Activated T-helper 17 cell treated with anti-CD3 and anti-CD28 coated beads, Interleukin-2, amount 50 U/mL, for 72 hours (primary cell): ENCODE results near the gene TBX3. TPM values are rescaled to one million over a fixed set of nuclear protein-coding genes. Genes with fewer than 3 reads are reported as not detected.
A peak's percentile ranks its signal among the peaks of the same experiment; 100 is the strongest.

Source experiments
- ATAC-seq: fragments of 150-1000 bp; cut with Tn5 transposase; replicated peaks from 2 replicates; pipeline ENCODE4 v1.10.0; 2021; ENCODE audit warnings: mild to moderate bottlenecking, moderate library complexity
- H3K27ac Mint-ChIP-seq: one replicate; pipeline ENCODE4 v1.8.0; 2022; ENCODE audit warnings: mixed read lengths
- H3K27me3 Mint-ChIP-seq: one replicate; pipeline ENCODE4 v1.8.0; 2022; ENCODE audit warnings: mixed read lengths
- H3K36me3 Mint-ChIP-seq: one replicate; pipeline ENCODE4 v1.8.0; 2022; ENCODE audit warnings: low read depth, mild to moderate bottlenecking, mixed read lengths
- H3K4me1 Mint-ChIP-seq: one replicate; pipeline ENCODE4 v1.8.0; 2022; ENCODE audit warnings: mixed read lengths
- H3K4me3 Mint-ChIP-seq: one replicate; pipeline ENCODE4 v1.8.0; 2022; ENCODE audit warnings: mild to moderate bottlenecking, mixed read lengths
- H3K9me3 Mint-ChIP-seq: one replicate; pipeline ENCODE4 v1.8.0; 2022; ENCODE audit warnings: mixed read lengths
- total RNA-seq, 2 donors: library from RNA; stranded (reverse); gene quantifications; one replicate each; pipeline ENCODE4 v1.2.3, GENCODE V29; 2022

TBX3 gene
- total RNA-seq, 2 donors from 2014 or later: not detected

- H3K27ac Mint-ChIP-seq: no peak overlapping the region
- H3K9me3 Mint-ChIP-seq: peaks cover 4% of the 10 kb centered on the region
- H3K4me1 Mint-ChIP-seq: peaks cover 14% of the 10 kb centered on the region
- H3K27me3 Mint-ChIP-seq: peaks cover 78% of the 10 kb centered on the region
- no peak for ATAC-seq
- H3K4me3 Mint-ChIP-seq: peak overlapping the region; percentile 77
- peaks cover 21% of the 10 kb centered on the region for H3K36me3 Mint-ChIP-seq
Observed at GRCh38 chr12:114682106-114682784, 1.7 kb downstream of the TBX3 start.

DNA sequence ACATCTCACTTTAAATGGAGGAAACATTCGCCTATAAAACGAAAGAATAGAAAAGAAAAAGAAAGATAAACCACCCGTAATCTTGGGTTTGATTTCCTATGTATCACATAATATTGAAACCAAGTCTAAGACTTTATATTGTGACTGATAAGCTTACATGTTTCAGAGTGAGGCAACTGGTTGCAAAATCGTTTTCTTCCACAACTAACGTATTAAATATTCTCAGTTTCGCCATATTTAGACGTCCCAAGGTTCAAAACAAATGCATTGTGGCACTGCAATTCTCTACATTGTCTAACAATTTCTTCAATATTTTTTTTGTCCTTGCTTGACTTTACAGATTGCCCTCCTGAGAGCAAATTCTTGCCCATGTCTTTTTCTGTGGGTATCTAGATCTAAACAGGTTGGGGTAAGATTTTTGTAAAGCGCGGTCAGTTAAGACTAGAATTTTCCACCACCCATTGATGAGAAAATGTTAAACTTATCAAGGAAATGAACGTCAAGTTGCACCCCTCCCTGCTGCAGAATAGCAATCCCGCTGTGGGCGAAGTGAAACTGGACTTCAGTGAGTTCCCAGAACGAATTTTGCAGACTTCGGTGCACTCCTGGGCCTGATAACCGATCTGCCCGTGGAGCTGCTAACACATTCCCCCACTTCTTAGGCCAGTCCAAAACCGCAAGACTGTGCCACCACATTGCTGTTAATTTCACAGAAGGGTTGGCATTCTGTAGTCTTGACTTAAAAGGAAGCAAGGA is 2.7 kb downstream of the TBX3 start:
- peaks cover 13% of the 10 kb centered on the region for H3K36me3 Mint-ChIP-seq
- no peak for ATAC-seq
- H3K27ac Mint-ChIP-seq: no peak overlapping the region
- no peaks in the 10 kb centered on the region for H3K9me3 Mint-ChIP-seq
- peaks cover 76% of the 10 kb centered on the region for H3K27me3 Mint-ChIP-seq
- H3K4me1 Mint-ChIP-seq: peaks cover 9% of the 10 kb centered on the region
- H3K4me3 Mint-ChIP-seq: no peak overlapping the region

DNA sequence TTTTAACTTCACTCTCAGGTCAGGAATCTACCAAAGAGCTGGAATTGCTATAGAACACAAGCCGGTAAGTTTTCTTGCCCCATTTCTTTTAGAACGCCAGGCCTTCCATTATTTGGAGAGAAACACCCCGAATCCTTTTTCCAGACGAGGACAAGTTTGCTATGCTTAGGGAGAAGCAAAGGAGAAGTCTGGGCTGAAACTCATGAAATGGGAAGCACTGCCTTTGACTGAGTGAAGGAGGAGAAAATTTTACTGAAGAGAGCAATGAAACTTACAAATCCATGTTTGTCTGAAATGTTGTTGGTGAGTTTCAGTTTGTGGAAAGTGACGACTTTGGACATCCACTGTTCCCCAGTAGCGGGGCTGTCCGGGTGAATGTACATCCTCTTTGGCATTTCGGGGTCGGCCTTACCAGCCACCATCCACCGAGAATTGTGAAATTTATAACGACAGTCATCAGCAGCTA is 3.3 kb downstream of the TBX3 start:
- H3K4me3 Mint-ChIP-seq: no peak overlapping the region
- peaks cover 9% of the 10 kb centered on the region for H3K4me1 Mint-ChIP-seq
- peaks cover 75% of the 10 kb centered on the region for H3K27me3 Mint-ChIP-seq
- H3K36me3 Mint-ChIP-seq: peaks cover 13% of the 10 kb centered on the region
- no peaks in the 10 kb centered on the region for H3K9me3 Mint-ChIP-seq
- no peak overlapping the region for H3K27ac Mint-ChIP-seq
- no peak for ATAC-seq

GRCh38 chr12:114679942-114680341 is 4.0 kb downstream of the TBX3 start:
- Mint-ChIP-seq H3K9me3 (no peaks in the 10 kb centered on the region), H3K4me1 (peaks cover 9% of the 10 kb centered on the region), H3K27me3 (peaks cover 75% of the 10 kb centered on the region), H3K27ac (no peak overlapping the region), H3K4me3 (no peak overlapping the region), H3K36me3 (peaks cover 13% of the 10 kb centered on the region)
- ATAC-seq: no peak

GRCh38 chr12:114679452-114679875 is 4.5 kb downstream of the TBX3 start:
- ATAC-seq: no peak
- Mint-ChIP-seq H3K36me3 (peaks cover 13% of the 10 kb centered on the region), H3K9me3 (no peaks in the 10 kb centered on the region), H3K4me1 (peaks cover 9% of the 10 kb centered on the region), H3K27me3 (peaks cover 77% of the 10 kb centered on the region), H3K4me3 (no peak overlapping the region), H3K27ac (no peak overlapping the region)

- peaks cover 73% of the 10 kb centered on the region for H3K27me3 Mint-ChIP-seq
- no peak for ATAC-seq
- no peaks in the 10 kb centered on the region for H3K9me3 Mint-ChIP-seq
- peaks cover 2% of the 10 kb centered on the region for H3K4me1 Mint-ChIP-seq
- no peak overlapping the region for H3K27ac Mint-ChIP-seq
- no peak overlapping the region for H3K4me3 Mint-ChIP-seq
- H3K36me3 Mint-ChIP-seq: peaks cover 6% of the 10 kb centered on the region
Observed at GRCh38 chr12:114678718-114679117, 5.3 kb downstream of the TBX3 start.

DNA sequence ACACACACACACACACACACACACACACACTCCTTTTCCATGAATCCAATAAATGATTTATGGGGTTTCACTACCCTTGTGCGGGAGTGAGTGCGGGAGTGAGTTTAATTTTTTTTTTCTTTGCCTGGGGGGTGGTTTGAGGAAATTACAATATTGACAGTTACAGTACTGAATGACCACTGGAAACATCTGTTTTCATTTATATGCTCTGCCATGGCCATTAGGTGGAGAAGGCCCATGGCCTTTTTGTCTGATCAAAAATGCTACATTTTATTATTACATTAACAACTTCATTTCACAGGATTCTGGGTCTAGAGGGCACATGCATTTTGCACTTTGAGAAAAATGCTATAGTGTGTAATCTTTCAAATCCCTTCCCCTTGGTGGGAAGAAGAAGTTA is 5.9 kb downstream of the TBX3 start:
- peaks cover 74% of the 10 kb centered on the region for H3K27me3 Mint-ChIP-seq
- no peaks in the 10 kb centered on the region for H3K9me3 Mint-ChIP-seq
- H3K4me1 Mint-ChIP-seq: no peaks in the 10 kb centered on the region
- no peak overlapping the region for H3K27ac Mint-ChIP-seq
- no peak overlapping the region for H3K4me3 Mint-ChIP-seq
- H3K36me3 Mint-ChIP-seq: no peaks in the 10 kb centered on the region
- ATAC-seq: no peak

- Mint-ChIP-seq H3K4me3 (no peak overlapping the region), H3K27ac (no peak overlapping the region), H3K4me1 (no peaks in the 10 kb centered on the region), H3K27me3 (peaks cover 75% of the 10 kb centered on the region), H3K9me3 (no peaks in the 10 kb centered on the region), H3K36me3 (no peaks in the 10 kb centered on the region)
- ATAC-seq: no peak
Observed at GRCh38 chr12:114676142-114676741, 7.7 kb downstream of the TBX3 start.

- ATAC-seq: no peak
- Mint-ChIP-seq H3K27me3 (peaks cover 68% of the 10 kb centered on the region), H3K27ac (no peak overlapping the region), H3K36me3 (no peaks in the 10 kb centered on the region), H3K9me3 (no peaks in the 10 kb centered on the region), H3K4me3 (no peak overlapping the region), H3K4me1 (no peaks in the 10 kb centered on the region)
Observed at GRCh38 chr12:114674251-114675047, 9.5 kb downstream of the TBX3 start.

- H3K4me1 Mint-ChIP-seq: no peaks in the 10 kb centered on the region
- no peaks in the 10 kb centered on the region for H3K36me3 Mint-ChIP-seq
- H3K27ac Mint-ChIP-seq: no peak overlapping the region
- ATAC-seq: no peak
- no peak overlapping the region for H3K4me3 Mint-ChIP-seq
- no peaks in the 10 kb centered on the region for H3K9me3 Mint-ChIP-seq
- H3K27me3 Mint-ChIP-seq: peaks cover 65% of the 10 kb centered on the region
Observed at GRCh38 chr12:114673901-114674250, 10.1 kb downstream of the TBX3 start.

DNA sequence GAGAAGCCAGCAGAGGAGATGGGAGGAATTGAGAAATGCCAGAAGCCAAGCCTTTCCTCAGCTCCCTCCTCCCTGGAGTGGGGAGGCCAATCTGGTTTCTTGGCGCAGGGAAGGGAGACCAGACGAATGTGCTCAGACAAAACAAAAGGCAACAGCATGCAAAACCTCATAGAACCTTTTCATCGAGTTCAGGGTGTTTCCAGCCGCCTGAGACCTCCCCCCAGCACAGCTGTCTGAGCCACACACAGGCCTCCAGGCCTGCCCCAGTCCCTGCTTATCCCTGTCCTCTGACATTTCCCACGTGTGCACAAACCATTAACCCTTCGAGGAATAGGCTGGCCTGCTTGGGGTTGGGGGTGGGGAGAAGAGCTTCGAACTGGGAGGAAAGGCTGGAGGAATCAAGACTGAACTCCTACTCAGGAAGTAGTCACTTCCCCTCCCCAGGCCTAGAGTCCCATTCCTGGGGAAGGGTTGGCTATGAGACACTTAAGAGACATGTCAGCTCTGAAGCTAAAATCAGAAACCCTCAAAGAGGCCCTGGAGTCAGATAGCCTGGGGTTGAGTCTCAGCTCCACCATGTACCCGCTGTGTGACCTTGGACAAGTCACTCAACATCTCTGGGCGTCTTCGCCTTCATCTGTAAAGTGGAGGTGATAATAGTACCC is 10.7 kb downstream of the TBX3 start:
- no peaks in the 10 kb centered on the region for H3K9me3 Mint-ChIP-seq
- no peak overlapping the region for H3K27ac Mint-ChIP-seq
- no peak overlapping the region for H3K4me3 Mint-ChIP-seq
- H3K4me1 Mint-ChIP-seq: no peaks in the 10 kb centered on the region
- H3K27me3 Mint-ChIP-seq: peaks cover 66% of the 10 kb centered on the region
- no peak for ATAC-seq
- H3K36me3 Mint-ChIP-seq: no peaks in the 10 kb centered on the region

- no peaks in the 10 kb centered on the region for H3K4me1 Mint-ChIP-seq
- no peaks in the 10 kb centered on the region for H3K9me3 Mint-ChIP-seq
- H3K27ac Mint-ChIP-seq: no peak overlapping the region
- no peaks in the 10 kb centered on the region for H3K36me3 Mint-ChIP-seq
- no peak overlapping the region for H3K4me3 Mint-ChIP-seq
- ATAC-seq: no peak
- H3K27me3 Mint-ChIP-seq: peaks cover 66% of the 10 kb centered on the region
Observed at GRCh38 chr12:114672817-114673168, 11.2 kb downstream of the TBX3 start.

DNA sequence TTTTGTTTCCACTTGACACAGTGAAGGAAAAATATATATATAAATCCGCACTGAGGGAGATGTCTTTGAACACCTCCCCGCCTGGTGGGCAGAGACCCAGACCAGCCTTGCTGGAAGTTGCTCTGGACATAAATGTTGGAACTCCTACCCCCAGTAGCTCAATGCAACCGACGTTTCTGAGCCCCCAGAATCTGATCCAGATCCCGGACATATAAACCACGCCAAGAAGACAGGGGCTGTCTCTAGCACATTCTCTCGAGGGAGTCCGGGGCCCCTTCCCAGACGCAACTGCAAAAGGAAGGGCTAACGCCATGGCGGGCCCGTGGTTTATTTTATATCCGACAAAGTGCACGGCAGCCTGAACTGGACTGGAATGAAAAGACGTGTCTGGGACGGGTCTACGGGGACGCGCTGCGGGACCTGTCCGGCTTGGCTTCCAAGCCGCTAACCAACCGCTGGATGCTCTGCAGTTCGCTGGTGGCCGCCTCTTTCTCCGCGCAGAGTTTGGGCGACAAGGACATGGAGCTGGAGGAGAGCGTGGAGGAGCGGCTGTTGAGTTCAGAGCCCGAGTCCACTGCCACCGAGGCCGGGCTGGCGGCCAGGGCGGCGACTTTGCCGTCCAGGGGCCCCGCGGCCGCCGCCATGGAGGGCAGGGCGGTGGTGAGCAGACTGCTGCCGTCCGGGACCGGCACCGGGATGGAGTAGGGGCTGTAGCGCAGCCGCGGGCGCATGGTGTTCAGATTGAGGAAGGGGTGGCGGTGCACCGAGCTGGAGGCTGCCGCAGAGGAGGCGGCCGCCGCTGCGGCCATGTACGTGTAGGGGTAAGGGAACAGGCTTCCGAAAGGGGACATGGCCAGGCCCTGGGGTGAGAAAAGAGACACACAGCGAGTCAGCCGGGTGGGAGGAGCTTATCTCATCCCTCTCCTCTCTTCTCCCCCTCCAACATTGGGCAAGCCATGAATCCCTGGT is 12.2 kb downstream of the TBX3 start:
- ATAC-seq: no peak
- Mint-ChIP-seq H3K4me3 (no peak overlapping the region), H3K9me3 (no peaks in the 10 kb centered on the region), H3K4me1 (no peaks in the 10 kb centered on the region), H3K27me3 (peaks cover 67% of the 10 kb centered on the region), H3K27ac (no peak overlapping the region), H3K36me3 (no peaks in the 10 kb centered on the region)
